ENCODE measurements around the gene SOX10.
"Not testable (repeated sequence)": the region's sequence is repeated elsewhere in the genome, so short reads cannot be mapped to it uniquely, and the experiment has no call there.

The SOX10 gene

DNA sequence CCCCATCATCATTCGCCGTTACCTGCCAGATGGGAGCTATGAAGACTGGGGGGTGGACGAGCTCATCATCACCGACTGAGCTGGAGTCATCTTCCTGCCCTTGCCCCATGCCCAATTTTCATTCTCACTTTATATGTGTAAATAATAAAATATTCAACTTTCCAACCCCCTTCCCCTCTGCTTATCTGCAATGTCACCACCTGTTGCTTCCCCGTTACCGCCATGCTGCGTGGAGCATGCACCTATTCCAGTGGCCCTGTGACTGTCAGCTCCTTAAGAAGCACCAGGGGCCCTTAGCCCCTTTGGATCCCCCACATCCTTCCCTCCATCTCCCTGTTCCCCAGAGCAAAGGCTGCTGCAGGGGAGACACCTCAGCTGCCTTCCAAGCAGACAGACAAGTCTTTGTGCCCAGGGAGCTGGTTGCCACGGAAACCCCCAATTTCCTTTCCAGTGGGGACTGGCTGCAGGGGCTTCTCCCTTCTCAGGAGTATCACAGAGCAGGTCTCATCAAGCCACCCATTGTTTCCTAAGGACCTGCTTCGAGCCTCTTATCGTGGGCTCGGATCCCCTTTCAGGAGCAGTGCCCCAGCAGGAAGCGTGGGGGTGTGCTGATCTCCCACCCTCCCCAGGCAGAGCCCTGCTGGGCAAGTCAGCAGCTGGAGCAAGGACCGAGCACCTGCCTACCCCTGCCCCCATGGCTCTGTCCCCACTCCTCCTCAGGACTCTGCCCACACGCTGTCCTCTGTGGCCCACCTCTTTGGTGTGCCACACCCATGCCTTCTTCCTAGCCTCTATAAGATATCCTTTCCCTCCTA is 16.5 kb downstream of the SOX10 start:
- ChIA-PET CTCF (interaction anchor here (1.0 to 4.1 kb wide), 6 partner anchors 9 to 406 kb away, joined by 3 to 59 read pairs (median 4); no protein-coding TSS in a partner anchor), POLR2A (no interaction called here)
- DNase-seq (ENCODE audit: extremely low spot score) = no peak

DNA sequence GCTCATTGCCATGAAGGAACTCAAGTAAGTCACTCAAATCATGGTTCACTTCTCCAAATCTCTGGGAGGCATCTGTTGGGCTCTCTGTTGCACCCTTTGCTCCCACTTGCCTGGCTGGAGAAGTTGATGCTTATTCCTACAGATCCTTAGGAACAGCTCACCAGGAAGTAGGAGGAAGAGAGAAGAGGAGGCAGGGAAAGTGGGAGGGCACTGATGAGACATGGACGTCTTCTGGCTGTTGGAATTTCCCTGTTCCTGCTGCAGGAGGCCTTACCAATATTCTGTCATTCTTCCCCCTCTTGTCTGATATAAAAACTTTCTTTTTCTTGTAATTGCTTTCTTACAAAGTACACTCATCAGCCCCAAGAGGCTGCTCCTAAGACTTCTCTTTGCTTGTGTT is 17.2 kb downstream of the SOX10 start:
- CTCF ChIA-PET = interaction anchor here (1.2 to 4.4 kb wide), 5 partner anchors 9 to 405 kb away, joined by 3 to 59 read pairs (median 11); partner anchors contain the start of genes C22orf23 and POLR2F
- POLR2A ChIA-PET = no interaction called here
- DNase-seq (ENCODE audit: extremely low spot score) = no peak
- TF ChIP-seq, protein P1, sequence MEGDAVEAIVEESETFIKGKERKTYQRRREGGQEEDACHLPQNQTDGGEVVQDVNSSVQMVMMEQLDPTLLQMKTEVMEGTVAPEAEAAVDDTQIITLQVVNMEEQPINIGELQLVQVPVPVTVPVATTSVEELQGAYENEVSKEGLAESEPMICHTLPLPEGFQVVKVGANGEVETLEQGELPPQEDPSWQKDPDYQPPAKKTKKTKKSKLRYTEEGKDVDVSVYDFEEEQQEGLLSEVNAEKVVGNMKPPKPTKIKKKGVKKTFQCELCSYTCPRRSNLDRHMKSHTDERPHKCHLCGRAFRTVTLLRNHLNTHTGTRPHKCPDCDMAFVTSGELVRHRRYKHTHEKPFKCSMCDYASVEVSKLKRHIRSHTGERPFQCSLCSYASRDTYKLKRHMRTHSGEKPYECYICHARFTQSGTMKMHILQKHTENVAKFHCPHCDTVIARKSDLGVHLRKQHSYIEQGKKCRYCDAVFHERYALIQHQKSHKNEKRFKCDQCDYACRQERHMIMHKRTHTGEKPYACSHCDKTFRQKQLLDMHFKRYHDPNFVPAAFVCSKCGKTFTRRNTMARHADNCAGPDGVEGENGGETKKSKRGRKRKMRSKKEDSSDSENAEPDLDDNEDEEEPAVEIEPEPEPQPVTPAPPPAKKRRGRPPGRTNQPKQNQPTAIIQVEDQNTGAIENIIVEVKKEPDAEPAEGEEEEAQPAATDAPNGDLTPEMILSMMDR (IDR thresholded peaks at IDR 0.05; ENCODE audit: control extremely low read depth, extremely low read depth, low read depth, missing control alignments) = no peak

More for the DNA sequence above, 16.5 kb downstream of the SOX10 start:
- TF ChIP-seq, protein P1 (IDR thresholded peaks at IDR 0.05; ENCODE audit: control extremely low read depth, extremely low read depth, low read depth, missing control alignments) = no peak

- POLR2A ChIA-PET = no interaction called here
- no peak for DNase-seq (ENCODE audit: extremely low spot score)
- CTCF ChIA-PET = interaction anchor here (0.6 to 4.4 kb wide), 34 partner anchors 7 to 399 kb away, joined by 3 to 59 read pairs (median 4); partner anchors contain the start of genes C22orf23, MICALL1, PDXP and POLR2F
- TF ChIP-seq, protein P1 (IDR thresholded peaks at IDR 0.05; ENCODE audit: control extremely low read depth, extremely low read depth, low read depth, missing control alignments) = no peak
Measured at GRCh38 chr22:37965940-37966664, 18.3 kb downstream of the SOX10 start.

GRCh38 chr22:37961062-37961461 is 23.3 kb downstream of the SOX10 start:
- DNase-seq (ENCODE audit: extremely low spot score) = no peak
- TF ChIP-seq, protein P1 (IDR thresholded peaks at IDR 0.05; ENCODE audit: control extremely low read depth, extremely low read depth, low read depth, missing control alignments) = no peak
- ChIA-PET POLR2A (no interaction called here), CTCF (interaction anchor here (0.9 to 1.6 kb wide), 3 partner anchors 32 to 143 kb away, joined by 3 to 4 read pairs (median 3); no protein-coding TSS in a partner anchor)

- ChIA-PET CTCF (interaction anchor here (0.6 to 2.8 kb wide), 5 partner anchors 8 to 395 kb away, joined by 3 to 8 read pairs (median 3); no protein-coding TSS in a partner anchor), POLR2A (interaction anchor here (0.6 to 0.7 kb wide), 2 partner anchors 42 to 132 kb away, joined by 4 read pairs; no protein-coding TSS in a partner anchor)
- DNase-seq (ENCODE audit: extremely low spot score) = no peak
- TF ChIP-seq, protein P1 (IDR thresholded peaks at IDR 0.05; ENCODE audit: control extremely low read depth, extremely low read depth, low read depth, missing control alignments) = no peak
Measured at GRCh38 chr22:37959231-37959825, 25.0 kb downstream of the SOX10 start.

DNA sequence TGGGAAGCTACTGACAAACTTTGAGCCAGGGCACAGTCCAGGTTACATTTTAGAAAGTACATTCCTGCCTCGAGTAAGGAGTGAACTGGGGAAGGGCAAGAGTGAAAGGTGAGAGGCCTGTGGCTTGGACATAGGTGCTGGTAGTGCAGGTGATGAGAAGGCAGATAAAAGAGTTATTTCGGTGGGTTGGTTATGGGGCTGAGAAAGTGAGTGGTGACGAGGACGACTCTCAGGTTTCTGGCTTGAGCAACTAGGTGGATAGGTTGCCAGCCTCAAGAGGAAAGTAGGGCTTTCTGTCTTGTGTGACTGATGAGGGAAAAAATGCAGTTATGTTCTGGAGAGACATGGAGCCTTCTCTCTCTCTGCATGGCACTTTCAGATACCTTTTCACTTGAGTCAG is 27.1 kb downstream of the SOX10 start:
- no peak for DNase-seq (ENCODE audit: extremely low spot score)
- ChIA-PET CTCF (interaction anchor here (0.8 to 2.0 kb wide), 2 partner anchors 8 to 14 kb away, joined by 3 to 13 read pairs; no protein-coding TSS in a partner anchor), POLR2A (no interaction called here)
- TF ChIP-seq, protein P1 (IDR thresholded peaks at IDR 0.05; ENCODE audit: control extremely low read depth, extremely low read depth, low read depth, missing control alignments) = no peak

DNA sequence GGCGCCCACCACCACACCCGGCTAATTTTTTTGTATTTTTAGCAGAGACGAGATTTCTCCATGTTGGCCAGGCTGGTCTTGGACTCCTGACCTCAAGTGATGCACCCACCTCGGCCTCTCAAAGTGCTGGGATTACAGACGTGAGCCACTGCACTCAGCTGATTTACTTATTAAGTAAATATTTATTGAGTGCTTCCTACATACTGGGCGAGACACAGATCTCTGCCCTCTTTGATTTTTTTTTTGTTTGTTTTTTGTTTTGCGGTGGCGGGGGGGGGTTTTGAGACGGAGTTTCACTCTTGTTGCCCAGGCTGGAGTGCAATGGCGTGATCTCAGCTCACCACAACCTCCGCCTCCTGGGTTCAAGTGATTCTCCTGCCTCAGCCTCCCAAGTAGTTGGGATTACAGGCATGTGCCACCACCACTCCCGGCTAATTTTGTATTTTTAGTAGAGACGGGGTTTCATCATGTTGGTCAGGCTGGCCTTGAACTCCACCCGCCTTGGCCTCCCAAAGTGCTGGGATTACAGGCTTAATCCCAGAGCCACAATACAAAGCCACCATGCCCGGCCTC is 28.4 kb downstream of the SOX10 start:
- DNase-seq (ENCODE audit: extremely low spot score); POLR2A ChIA-PET: not testable (repeated sequence)
- CTCF ChIA-PET = interaction anchor here (2.0 kb wide), 1 partner anchor 9 kb away, joined by 13 read pairs; no protein-coding TSS in a partner anchor
